SK-N-SH (cell line): ENCODE measurements around the gene TRAF4. TPM values are rescaled to one million over a fixed set of nuclear protein-coding genes. Genes with fewer than 3 reads are reported as not detected.

Experiments
- CTCF ChIA-PET: fragments of 300-600, 350-600 bp; formaldehyde crosslinking; extraction: SDS; loops from one replicate; lab custom pipeline; 2021; lab: Yijun Ruan, JAX
- POLR2A ChIA-PET: fragments of 350-600 bp; sonication (Branson Sonifier 250); formaldehyde crosslinking; extraction: SDS; loops from one replicate; lab custom pipeline; 2020; ENCODE audit warnings: antibody characterized with exemption, inconsistent platforms; lab: Yijun Ruan, JAX
- DNase-seq: peaks from one replicate; pipeline ENCODE4 v3.0.0; 2012
- H2AFZ ChIP-seq: fragments of 200-600 bp; sonication (generic); 2 replicates; pipeline ENCODE4 v1.8.1; 2016; ENCODE audit warnings: antibody characterized with exemption, mild to moderate bottlenecking, low read depth
- H3F3A ChIP-seq: fragments of 200-600 bp; sonication (generic); replicated peaks from 2 replicates; pipeline ENCODE3; 2016; ENCODE audit warnings: antibody characterized with exemption, mild to moderate bottlenecking; ENCODE audit not compliant: insufficient read depth
- H3K27ac ChIP-seq, 2 experiments: fragments of 200-500 bp in 1 of 2; fragments of 200-600 bp in 1 of 2; sonication (Bioruptor generic) in 1 of 2; sonication (generic), shearing (Covaris generic) in 1 of 2; 2 replicates each; pipeline versions ENCODE4 v1.5.1 to v1.6.1; 2014 to 2016; ENCODE audit warnings: low read depth in 2 of 2, inconsistent platforms in 1 of 2, low read length in 1 of 2, mild to moderate bottlenecking in 1 of 2, mixed read lengths in 1 of 2
- H3K27me3 ChIP-seq: fragments of 200-600 bp; sonication (generic), shearing (Covaris generic); 2 replicates; pipeline ENCODE4 v1.6.1; 2016; ENCODE audit warnings: mixed run types; ENCODE audit not compliant: insufficient read depth
- H3K36me3 ChIP-seq, 2 experiments: fragments of 200-500 bp in 1 of 2; fragments of 200-600 bp in 1 of 2; sonication (Bioruptor generic) in 1 of 2; sonication (generic) in 1 of 2; replicated peaks in 1 of 2; 2 replicates each; pipeline versions ENCODE3 to v1.5.1; 2014 to 2016; ENCODE audit warnings: low read length in 1 of 2, mild to moderate bottlenecking in 1 of 2; ENCODE audit not compliant: insufficient read depth in 2 of 2, control insufficient read depth in 1 of 2
- H3K4me1 ChIP-seq, 2 experiments: fragments of 200-500 bp in 1 of 2; fragments of 200-600 bp in 1 of 2; sonication (Bioruptor generic) in 1 of 2; sonication (generic), shearing (Covaris generic) in 1 of 2; 2 replicates each; pipeline versions ENCODE4 v1.5.1 to v1.6.1; 2014 to 2016; ENCODE audit warnings: low read depth in 1 of 2, low read length in 1 of 2, mixed run types in 1 of 2; ENCODE audit not compliant: insufficient read depth in 2 of 2, control insufficient read depth in 1 of 2
- H3K4me2 ChIP-seq: fragments of 200-600 bp; sonication (generic), shearing (Covaris generic); 2 replicates; pipeline ENCODE4 v1.6.1; 2017; ENCODE audit warnings: mixed run types
- H3K4me3 ChIP-seq, 2 experiments: fragments of 200-500 bp in 1 of 2; fragments of 200-600 bp in 1 of 2; sonication (Bioruptor generic) in 1 of 2; sonication (generic), shearing (Covaris generic) in 1 of 2; 2 replicates each; pipeline versions ENCODE4 v1.5.1 to v1.8.1; 2014 to 2016; ENCODE audit warnings: low read depth in 2 of 2, inconsistent platforms in 1 of 2, low read length in 1 of 2, mild to moderate bottlenecking in 1 of 2, mixed read lengths in 1 of 2, moderate library complexity in 1 of 2
- H3K79me2 ChIP-seq: fragments of 200-600 bp; sonication (generic); 2 replicates; pipeline ENCODE4 v1.8.1; 2017; ENCODE audit warnings: mild to moderate bottlenecking; ENCODE audit not compliant: insufficient read depth
- H3K9ac ChIP-seq: fragments of 200-600 bp; sonication (generic); 2 replicates; pipeline ENCODE4 v1.6.1; 2017; ENCODE audit warnings: mixed run types
- H3K9me2 ChIP-seq: fragments of 200-600 bp; sonication (generic); 2 replicates; pipeline ENCODE4 v1.6.1; 2017; ENCODE audit warnings: mixed run types
- H3K9me3 ChIP-seq: fragments of 200-600 bp; sonication (generic); 2 replicates; pipeline ENCODE4 v1.6.1; 2017; ENCODE audit warnings: mixed run types, mild to moderate bottlenecking, moderate library complexity
- H4K20me1 ChIP-seq: fragments of 200-600 bp; sonication (generic); 2 replicates; pipeline ENCODE4 v1.6.1; 2017; ENCODE audit warnings: mild to moderate bottlenecking, mixed run types; ENCODE audit not compliant: insufficient read depth
- CHD2 ChIP-seq: fragments of 150-350 bp; IDR thresholded peaks from 2 replicates; pipeline ENCODE4 v1.6.1; 2018; ENCODE audit warnings: low read length; ENCODE audit not compliant: partially characterized antibody
- EP300 ChIP-seq, 2 experiments: IDR thresholded peaks; 2 replicates each; pipeline versions ENCODE4 v1.4.0 to v1.6.1; 2012; ENCODE audit warnings: borderline replicate concordance in 1 of 2, low read depth in 1 of 2, low read length in 1 of 2
- EZH2phosphoT487 ChIP-seq: fragments of 200-600 bp; sonication (generic); IDR thresholded peaks from 2 replicates; pipeline ENCODE4 v1.6.1; 2017; ENCODE audit warnings: low read depth, mixed run types, mild to moderate bottlenecking, antibody characterized with exemption, moderate library complexity, borderline replicate concordance
- MEF2A ChIP-seq: IDR thresholded peaks from 2 replicates; pipeline ENCODE4 v1.4.0; 2012; ENCODE audit warnings: low read depth, borderline replicate concordance
- MXI1 ChIP-seq: IDR thresholded peaks from 2 replicates; pipeline ENCODE4 v1.6.1; 2012; ENCODE audit warnings: mild to moderate bottlenecking, low read depth, low read length, improper control_type of control experiment
- RCOR1 ChIP-seq: fragments of 150-350 bp; IDR thresholded peaks from 2 replicates; pipeline ENCODE4 v1.6.1; 2017; ENCODE audit warnings: antibody characterized with exemption, low read length
- SIN3A ChIP-seq: IDR thresholded peaks from 2 replicates; pipeline ENCODE4 v1.6.1; 2012; ENCODE audit warnings: low read depth, mild to moderate bottlenecking, low read length, moderate library complexity, borderline replicate concordance
- YY1 ChIP-seq: IDR thresholded peaks from 2 replicates; pipeline ENCODE4 v1.4.0; 2012; ENCODE audit warnings: low read depth, mild to moderate bottlenecking
- WGBS: methylation state at CpG from one replicate; pipeline ENCODE4 v1.1.6; 2017; ENCODE audit warnings: low lambda C conversion rate; 5-methylcytosine and 5-hydroxymethylcytosine counted together
- polyA plus RNA-seq, 3 experiments: library from polyadenylated mRNA; depleted of rRNA; stranded (reverse); fragments of >200 nt; gene quantifications; 2 replicates each; pipeline ENCODE4 v1.2.3, GENCODE V29; 2012
- TF ChIP-seq, protein P1 (sequence below): IDR thresholded peaks from 2 replicates; pipeline ENCODE4; 2012
- TF ChIP-seq, protein P2 (sequence below): fragments of 150-350 bp; IDR thresholded peaks from 2 replicates; pipeline ENCODE4 v1.6.1; 2017; ENCODE audit warnings: antibody characterized with exemption, low read length, low read depth, borderline replicate concordance
- TF ChIP-seq, protein P3 (sequence below): fragments of 150-350 bp; IDR thresholded peaks from 2 replicates; pipeline ENCODE4 v1.6.1; 2016; ENCODE audit warnings: mild to moderate bottlenecking, low read depth, low read length
- TF ChIP-seq, protein P4 (sequence below): IDR thresholded peaks from 2 replicates; pipeline ENCODE4 v1.4.0; 2012; ENCODE audit warnings: low read depth, borderline replicate concordance

The TRAF4 gene
- polyA plus RNA-seq, 1 of the 3 experiments (the other 2 are of a cell fraction): 95.7 TPM

DNA sequence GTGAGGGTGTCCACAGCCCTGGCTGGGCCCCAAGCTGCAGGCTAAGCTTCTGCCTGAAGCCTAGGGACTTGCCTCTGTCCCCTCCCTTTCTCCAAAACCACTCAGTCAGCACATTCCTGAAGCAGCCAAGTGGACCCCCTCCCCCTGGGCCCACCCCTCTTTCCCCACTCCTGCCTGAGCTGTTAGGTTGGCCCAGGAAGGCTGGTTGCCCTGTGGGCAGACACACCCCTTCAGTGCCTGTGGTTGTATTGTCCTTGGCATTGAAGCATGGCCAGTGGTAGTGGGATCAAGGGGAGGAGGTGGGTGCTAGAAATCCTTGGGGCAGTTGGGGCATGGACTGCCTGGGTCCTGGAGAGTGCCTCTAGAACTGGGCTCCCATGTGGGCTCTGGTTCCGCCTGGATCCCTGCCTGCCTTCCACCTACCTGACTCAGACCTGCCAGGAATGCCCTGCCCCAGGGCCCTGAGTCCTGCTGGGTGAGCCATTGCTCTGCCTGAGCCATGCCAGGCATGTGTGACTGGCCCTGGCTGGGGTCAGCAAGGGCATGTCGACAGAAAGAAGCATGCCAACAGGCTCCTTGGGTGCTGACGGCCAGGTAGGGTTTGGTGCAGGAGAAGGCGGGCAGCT, 2.1 kb downstream of the TRAF4 start:
- Histone ChIP-seq H3F3A (peaks cover 34% of the 10 kb centered on the region), H3K4me2 (peak overlapping the region; percentile 99), H4K20me1 (peaks cover 60% of the 10 kb centered on the region), H3K4me1 (peaks cover 28 to 49% of the 10 kb centered on the region in 2 experiments; a peak in 3 of 4 replicates), H3K27me3 (no peaks in the 10 kb centered on the region), H3K9ac (peak overlapping the region; percentile 91), H3K9me2 (no peaks in the 10 kb centered on the region), H3K4me3 (peak overlapping the region; percentile 83 to 95), H3K27ac (peak overlapping the region; percentile 97 to 98), H3K36me3 (peaks cover 16 to 38% of the 10 kb centered on the region in 2 experiments), H3K9me3 (no peaks in the 10 kb centered on the region), H2AFZ (no peak overlapping the region), H3K79me2 (peaks cover 55% of the 10 kb centered on the region)
- CTCF ChIA-PET: interaction anchor here (0.8 to 20.4 kb wide), 7 partner anchors 16 to 366 kb away, joined by 3 to 612 read pairs (median 3); partner anchors contain the start of genes NEK8, RPL23A and TLCD1
- TF ChIP-seq, protein P1, sequence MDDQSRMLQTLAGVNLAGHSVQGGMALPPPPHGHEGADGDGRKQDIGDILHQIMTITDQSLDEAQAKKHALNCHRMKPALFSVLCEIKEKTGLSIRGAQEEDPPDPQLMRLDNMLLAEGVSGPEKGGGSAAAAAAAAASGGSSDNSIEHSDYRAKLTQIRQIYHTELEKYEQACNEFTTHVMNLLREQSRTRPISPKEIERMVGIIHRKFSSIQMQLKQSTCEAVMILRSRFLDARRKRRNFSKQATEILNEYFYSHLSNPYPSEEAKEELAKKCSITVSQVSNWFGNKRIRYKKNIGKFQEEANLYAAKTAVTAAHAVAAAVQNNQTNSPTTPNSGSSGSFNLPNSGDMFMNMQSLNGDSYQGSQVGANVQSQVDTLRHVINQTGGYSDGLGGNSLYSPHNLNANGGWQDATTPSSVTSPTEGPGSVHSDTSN: no peak
- no peak for TF ChIP-seq EZH2phosphoT487
- TF ChIP-seq, protein P2, sequence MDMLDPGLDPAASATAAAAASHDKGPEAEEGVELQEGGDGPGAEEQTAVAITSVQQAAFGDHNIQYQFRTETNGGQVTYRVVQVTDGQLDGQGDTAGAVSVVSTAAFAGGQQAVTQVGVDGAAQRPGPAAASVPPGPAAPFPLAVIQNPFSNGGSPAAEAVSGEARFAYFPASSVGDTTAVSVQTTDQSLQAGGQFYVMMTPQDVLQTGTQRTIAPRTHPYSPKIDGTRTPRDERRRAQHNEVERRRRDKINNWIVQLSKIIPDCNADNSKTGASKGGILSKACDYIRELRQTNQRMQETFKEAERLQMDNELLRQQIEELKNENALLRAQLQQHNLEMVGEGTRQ: no peak
- no peak for TF ChIP-seq SIN3A
- TF ChIP-seq MXI1: no peak
- TF ChIP-seq, protein P3, sequence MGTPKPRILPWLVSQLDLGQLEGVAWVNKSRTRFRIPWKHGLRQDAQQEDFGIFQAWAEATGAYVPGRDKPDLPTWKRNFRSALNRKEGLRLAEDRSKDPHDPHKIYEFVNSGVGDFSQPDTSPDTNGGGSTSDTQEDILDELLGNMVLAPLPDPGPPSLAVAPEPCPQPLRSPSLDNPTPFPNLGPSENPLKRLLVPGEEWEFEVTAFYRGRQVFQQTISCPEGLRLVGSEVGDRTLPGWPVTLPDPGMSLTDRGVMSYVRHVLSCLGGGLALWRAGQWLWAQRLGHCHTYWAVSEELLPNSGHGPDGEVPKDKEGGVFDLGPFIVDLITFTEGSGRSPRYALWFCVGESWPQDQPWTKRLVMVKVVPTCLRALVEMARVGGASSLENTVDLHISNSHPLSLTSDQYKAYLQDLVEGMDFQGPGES: no peak
- TF ChIP-seq, protein P4, sequence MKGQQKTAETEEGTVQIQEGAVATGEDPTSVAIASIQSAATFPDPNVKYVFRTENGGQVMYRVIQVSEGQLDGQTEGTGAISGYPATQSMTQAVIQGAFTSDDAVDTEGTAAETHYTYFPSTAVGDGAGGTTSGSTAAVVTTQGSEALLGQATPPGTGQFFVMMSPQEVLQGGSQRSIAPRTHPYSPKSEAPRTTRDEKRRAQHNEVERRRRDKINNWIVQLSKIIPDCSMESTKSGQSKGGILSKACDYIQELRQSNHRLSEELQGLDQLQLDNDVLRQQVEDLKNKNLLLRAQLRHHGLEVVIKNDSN: no peak
- no peak for TF ChIP-seq MEF2A
- TF ChIP-seq EP300 (IDR thresholded peaks at IDR 0.05; ENCODE audit: borderline replicate concordance in 1 of 2, low read depth in 1 of 2, low read length in 1 of 2): no peak
- no peak for TF ChIP-seq CHD2
- no peak for DNase-seq
- WGBS: 52% methylated on average over 3 of the region's 4 CpGs
- POLR2A ChIA-PET: interaction anchor here (6.5 to 6.6 kb wide), 2 partner anchors 18 to 25 kb away, joined by 45 to 90 read pairs; partner anchors contain the start of genes NEK8, RPL23A and TLCD1

DNA sequence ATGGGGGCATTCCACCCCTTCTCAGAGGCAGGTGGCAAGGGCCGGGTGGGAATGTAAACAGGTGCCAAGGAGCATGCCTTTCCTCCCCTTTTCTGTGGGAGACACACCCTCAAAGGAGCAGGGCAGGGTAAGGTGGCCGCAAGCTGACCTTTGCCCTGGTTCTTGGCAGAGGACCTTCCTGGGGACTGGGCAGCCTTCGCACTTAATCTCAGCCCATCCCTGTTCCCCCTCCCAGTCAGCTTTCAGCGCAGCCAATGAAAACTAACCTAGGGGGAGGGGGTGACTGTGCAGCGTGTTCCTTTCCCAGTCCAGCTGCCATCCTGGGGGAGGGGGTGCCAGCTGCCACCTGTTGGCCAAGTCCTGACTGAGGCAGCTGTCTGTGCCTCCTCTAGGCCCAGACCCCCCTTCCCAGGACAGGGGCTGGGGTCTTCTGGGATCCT, 2.8 kb downstream of the TRAF4 start:
- POLR2A ChIA-PET: interaction anchor here (6.5 to 6.6 kb wide), 2 partner anchors 19 to 26 kb away, joined by 45 to 90 read pairs; partner anchors contain the start of genes NEK8, RPL23A and TLCD1
- WGBS: 62% methylated on average over 4 of the region's 5 CpGs
- peak overlapping the region; percentile 22 to 98; a peak in 3 of 4 replicates for H3K27ac ChIP-seq
- no peak for TF ChIP-seq RCOR1
- TF ChIP-seq YY1: no peak
- peak; percentile 57 for TF ChIP-seq CHD2
- TF ChIP-seq, all 33 proteins: peak for 1
- DNase-seq: no peak
- H3F3A ChIP-seq: peaks cover 36% of the 10 kb centered on the region
- H3K27me3 ChIP-seq: no peaks in the 10 kb centered on the region
- H3K4me2 ChIP-seq: peak overlapping the region; percentile 99
- no peaks in the 10 kb centered on the region for H3K9me2 ChIP-seq
- H3K9me3 ChIP-seq: no peaks in the 10 kb centered on the region
- peak overlapping the region; percentile 83 to 95 for H3K4me3 ChIP-seq
- CTCF ChIA-PET: interaction anchor here (0.9 to 20.4 kb wide), 5 partner anchors 16 to 365 kb away, joined by 3 to 612 read pairs (median 6); partner anchors contain the start of genes NEK8, RPL23A and TLCD1
- H3K36me3 ChIP-seq: peaks cover 24 to 38% of the 10 kb centered on the region in 2 experiments
- H3K79me2 ChIP-seq: peaks cover 61% of the 10 kb centered on the region
- H3K4me1 ChIP-seq: peaks cover 28 to 42% of the 10 kb centered on the region in 2 experiments; a peak in 3 of 4 replicates
- peaks cover 65% of the 10 kb centered on the region for H4K20me1 ChIP-seq
- H3K9ac ChIP-seq: no peak overlapping the region
- no peak overlapping the region for H2AFZ ChIP-seq
